ENCODE data around the gene HDAC8.

The HDAC8 gene

GRCh38 chrX:72393836-72394517, 178.7 kb downstream of the HDAC8 start:
- Histone ChIP-seq H3K36me3 (no peaks in the 10 kb centered on the region), H3K4me3 (no peak overlapping the region), H3K27me3 (no peaks in the 10 kb centered on the region), H3K4me1 (peaks cover 0 to 14% (median 9%) of the 10 kb centered on the region in 4 donors), H3K27ac (no peak overlapping the region), H3K9me3 (no peaks in the 10 kb centered on the region)
- TF ChIP-seq, protein P1, sequence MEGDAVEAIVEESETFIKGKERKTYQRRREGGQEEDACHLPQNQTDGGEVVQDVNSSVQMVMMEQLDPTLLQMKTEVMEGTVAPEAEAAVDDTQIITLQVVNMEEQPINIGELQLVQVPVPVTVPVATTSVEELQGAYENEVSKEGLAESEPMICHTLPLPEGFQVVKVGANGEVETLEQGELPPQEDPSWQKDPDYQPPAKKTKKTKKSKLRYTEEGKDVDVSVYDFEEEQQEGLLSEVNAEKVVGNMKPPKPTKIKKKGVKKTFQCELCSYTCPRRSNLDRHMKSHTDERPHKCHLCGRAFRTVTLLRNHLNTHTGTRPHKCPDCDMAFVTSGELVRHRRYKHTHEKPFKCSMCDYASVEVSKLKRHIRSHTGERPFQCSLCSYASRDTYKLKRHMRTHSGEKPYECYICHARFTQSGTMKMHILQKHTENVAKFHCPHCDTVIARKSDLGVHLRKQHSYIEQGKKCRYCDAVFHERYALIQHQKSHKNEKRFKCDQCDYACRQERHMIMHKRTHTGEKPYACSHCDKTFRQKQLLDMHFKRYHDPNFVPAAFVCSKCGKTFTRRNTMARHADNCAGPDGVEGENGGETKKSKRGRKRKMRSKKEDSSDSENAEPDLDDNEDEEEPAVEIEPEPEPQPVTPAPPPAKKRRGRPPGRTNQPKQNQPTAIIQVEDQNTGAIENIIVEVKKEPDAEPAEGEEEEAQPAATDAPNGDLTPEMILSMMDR (IDR thresholded peaks at IDR 0.05) = no peak
- intact Hi-C loops (cut with DNase I; ENCODE audit: low total_unique reads) = no loop called here
- no peak for DNase-seq

DNA sequence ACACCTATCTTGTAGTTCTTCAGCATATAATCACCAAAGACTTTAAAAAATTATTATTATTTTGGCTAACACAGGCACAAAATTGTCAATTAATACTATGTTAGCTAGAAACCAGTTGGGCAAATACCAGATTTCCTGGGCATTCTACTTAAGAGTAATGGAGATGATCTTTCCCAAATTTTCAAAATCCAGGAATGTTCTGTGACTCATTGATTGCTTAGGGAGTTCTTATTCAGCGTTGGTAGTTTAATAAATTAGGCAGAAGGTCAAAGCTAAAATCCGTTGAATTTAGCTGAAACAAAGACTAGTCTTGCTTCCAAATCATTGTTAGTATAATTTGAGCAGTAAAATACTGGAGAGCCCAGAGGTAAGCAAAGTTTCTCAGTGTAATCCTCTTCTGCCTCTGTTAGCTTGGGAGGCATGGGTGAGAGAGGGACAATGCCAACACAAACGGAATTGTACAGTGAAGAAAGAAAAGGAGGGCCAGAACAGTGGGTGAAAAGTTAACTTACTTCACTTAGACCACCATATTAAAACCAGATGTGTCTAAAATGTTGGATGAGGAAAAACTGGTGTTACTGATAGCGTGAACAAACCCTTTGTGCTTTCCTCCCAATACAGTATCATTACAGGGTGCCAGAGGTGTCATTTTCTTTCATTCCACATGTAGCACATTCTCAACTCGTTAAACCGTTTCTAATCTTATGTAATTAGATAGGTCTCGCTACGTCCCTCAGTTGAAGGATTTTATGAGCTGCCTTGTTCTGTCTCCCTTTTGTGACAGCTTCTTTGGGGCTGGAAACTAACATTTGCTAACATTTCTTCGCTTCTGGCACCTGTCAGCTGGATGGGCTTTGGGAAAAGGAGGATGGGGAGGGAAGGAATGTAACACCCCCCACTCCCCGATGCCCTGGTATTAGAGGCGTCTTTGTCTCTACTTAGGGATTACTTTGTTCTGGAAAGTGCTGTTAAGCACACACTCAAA, 179.5 kb downstream of the HDAC8 start:
- no peak overlapping the region for H3K27ac ChIP-seq
- intact Hi-C loops (cut with DNase I; ENCODE audit: low total_unique reads) = no loop called here

DNA sequence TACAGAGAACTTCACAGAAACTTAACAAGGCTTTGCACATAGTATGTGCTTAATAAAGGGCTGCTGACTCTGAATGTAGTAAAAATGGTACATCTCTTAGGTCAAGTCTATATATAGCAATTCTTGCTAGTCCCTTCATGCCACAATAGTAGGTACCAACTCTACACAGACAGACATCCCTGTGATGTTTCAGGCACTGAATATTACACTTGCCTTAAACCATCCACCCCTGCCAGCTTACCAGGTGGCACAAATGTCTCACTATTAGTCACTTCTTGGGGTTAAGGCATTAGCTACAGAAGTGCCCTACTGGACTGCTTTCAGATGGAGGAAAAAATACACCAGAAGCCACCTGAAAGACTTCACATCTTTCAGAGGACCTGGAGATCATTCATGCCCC, 180.6 kb downstream of the HDAC8 start:
- intact Hi-C loops (cut with DNase I; ENCODE audit: low total_unique reads) = no loop called here
- Histone ChIP-seq H3K27me3 (no peaks in the 10 kb centered on the region), H3K4me1 (peaks cover 0 to 14% (median 9%) of the 10 kb centered on the region in 4 donors), H3K36me3 (no peaks in the 10 kb centered on the region), H3K9me3 (no peaks in the 10 kb centered on the region), H3K27ac (no peak overlapping the region), H3K4me3 (no peak overlapping the region)
- no peak for DNase-seq
- TF ChIP-seq, protein P1 (IDR thresholded peaks at IDR 0.05) = no peak

More for the DNA sequence above, 179.5 kb downstream of the HDAC8 start:
- Histone ChIP-seq H3K27me3 (no peaks in the 10 kb centered on the region), H3K4me3 (no peak overlapping the region), H3K36me3 (no peaks in the 10 kb centered on the region), H3K4me1 (peaks cover 0 to 14% (median 9%) of the 10 kb centered on the region in 4 donors), H3K9me3 (no peaks in the 10 kb centered on the region)
- no peak for DNase-seq
- TF ChIP-seq, protein P1 (IDR thresholded peaks at IDR 0.05) = no peak

DNA sequence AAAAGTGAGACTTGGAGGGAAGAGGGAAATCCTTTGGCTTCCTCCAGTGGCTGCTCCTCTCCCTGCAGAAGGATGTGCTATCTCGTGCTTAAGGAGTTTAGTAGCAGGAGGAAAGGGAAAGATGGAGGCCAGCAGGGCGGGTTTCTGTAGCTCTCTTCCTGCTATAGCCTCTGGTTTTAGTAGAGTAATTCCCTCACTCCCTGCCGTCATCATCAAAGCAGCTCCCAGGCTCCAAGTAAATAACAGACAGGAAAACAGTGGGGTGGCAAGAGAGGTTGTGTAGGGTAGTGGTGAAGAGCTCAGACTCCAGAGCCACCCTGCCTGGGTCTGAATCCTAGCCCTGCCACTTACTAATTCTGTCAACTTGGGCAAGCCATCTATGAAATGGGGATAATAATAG, 185.4 kb downstream of the HDAC8 start:
- intact Hi-C loops (cut with DNase I; ENCODE audit: low total_unique reads) = no loop called here
- Histone ChIP-seq H3K27me3 (no peaks in the 10 kb centered on the region), H3K27ac (no peak overlapping the region), H3K9me3 (no peaks in the 10 kb centered on the region), H3K4me1 (peaks cover 0 to 6% (median under 1%) of the 10 kb centered on the region in 4 donors), H3K36me3 (no peaks in the 10 kb centered on the region), H3K4me3 (no peak overlapping the region)
- DNase-seq = no peak
- TF ChIP-seq, protein P1 (IDR thresholded peaks at IDR 0.05) = no peak

GRCh38 chrX:72382202-72382595, 190.4 kb downstream of the HDAC8 start:
- intact Hi-C loops (cut with DNase I; ENCODE audit: low total_unique reads) = no loop called here
- no peak for DNase-seq

More at GRCh38 chrX:72382202-72382595, 190.4 kb downstream of the HDAC8 start:
- H3K4me3 ChIP-seq = no peak overlapping the region
- no peaks in the 10 kb centered on the region for H3K36me3 ChIP-seq
- TF ChIP-seq, protein P1 (IDR thresholded peaks at IDR 0.05) = no peak
- no peak overlapping the region for H3K27ac ChIP-seq
- no peaks in the 10 kb centered on the region for H3K27me3 ChIP-seq
- no peaks in the 10 kb centered on the region for H3K9me3 ChIP-seq
- H3K4me1 ChIP-seq = peaks cover 0 to 17% (median 8%) of the 10 kb centered on the region in 4 donors
